GM20000 (cell line): ENCODE results near the gene PLOD1.

Experiments used
- DNase-seq: peaks from one replicate; pipeline ENCODE4 v3.0.0; 2012; ENCODE audit warnings: low spot score
- TF ChIP-seq, protein P1 (sequence below): IDR thresholded peaks from 2 replicates; pipeline ENCODE4 v1.5.1; 2012; ENCODE audit warnings: mild to moderate bottlenecking, control low read depth; ENCODE audit errors: extremely low read depth, missing control alignments

Gene PLOD1

DNA sequence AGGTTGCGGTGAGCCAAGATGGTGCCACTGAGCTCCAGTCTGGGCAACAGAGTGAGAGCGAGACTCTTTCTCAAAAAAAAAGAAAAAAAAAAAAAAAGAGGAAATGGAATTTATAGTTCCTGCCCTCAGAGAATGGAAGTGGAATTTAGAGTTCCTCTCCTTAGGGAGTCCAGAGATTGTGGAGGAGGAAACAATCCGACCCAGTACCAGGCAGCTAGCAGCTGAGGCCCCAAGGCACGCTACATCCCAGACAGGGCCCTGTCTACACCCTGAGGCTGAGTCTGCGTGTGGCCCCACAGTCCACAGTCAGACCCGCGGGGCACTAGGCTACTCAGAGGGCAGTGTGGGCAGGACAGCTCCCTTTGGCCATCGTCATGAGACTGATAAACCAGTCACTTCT lies 43.8 kb downstream of the PLOD1 start:
- TF ChIP-seq, protein P1, sequence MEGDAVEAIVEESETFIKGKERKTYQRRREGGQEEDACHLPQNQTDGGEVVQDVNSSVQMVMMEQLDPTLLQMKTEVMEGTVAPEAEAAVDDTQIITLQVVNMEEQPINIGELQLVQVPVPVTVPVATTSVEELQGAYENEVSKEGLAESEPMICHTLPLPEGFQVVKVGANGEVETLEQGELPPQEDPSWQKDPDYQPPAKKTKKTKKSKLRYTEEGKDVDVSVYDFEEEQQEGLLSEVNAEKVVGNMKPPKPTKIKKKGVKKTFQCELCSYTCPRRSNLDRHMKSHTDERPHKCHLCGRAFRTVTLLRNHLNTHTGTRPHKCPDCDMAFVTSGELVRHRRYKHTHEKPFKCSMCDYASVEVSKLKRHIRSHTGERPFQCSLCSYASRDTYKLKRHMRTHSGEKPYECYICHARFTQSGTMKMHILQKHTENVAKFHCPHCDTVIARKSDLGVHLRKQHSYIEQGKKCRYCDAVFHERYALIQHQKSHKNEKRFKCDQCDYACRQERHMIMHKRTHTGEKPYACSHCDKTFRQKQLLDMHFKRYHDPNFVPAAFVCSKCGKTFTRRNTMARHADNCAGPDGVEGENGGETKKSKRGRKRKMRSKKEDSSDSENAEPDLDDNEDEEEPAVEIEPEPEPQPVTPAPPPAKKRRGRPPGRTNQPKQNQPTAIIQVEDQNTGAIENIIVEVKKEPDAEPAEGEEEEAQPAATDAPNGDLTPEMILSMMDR, result no peak
- no peak for DNase-seq

DNA sequence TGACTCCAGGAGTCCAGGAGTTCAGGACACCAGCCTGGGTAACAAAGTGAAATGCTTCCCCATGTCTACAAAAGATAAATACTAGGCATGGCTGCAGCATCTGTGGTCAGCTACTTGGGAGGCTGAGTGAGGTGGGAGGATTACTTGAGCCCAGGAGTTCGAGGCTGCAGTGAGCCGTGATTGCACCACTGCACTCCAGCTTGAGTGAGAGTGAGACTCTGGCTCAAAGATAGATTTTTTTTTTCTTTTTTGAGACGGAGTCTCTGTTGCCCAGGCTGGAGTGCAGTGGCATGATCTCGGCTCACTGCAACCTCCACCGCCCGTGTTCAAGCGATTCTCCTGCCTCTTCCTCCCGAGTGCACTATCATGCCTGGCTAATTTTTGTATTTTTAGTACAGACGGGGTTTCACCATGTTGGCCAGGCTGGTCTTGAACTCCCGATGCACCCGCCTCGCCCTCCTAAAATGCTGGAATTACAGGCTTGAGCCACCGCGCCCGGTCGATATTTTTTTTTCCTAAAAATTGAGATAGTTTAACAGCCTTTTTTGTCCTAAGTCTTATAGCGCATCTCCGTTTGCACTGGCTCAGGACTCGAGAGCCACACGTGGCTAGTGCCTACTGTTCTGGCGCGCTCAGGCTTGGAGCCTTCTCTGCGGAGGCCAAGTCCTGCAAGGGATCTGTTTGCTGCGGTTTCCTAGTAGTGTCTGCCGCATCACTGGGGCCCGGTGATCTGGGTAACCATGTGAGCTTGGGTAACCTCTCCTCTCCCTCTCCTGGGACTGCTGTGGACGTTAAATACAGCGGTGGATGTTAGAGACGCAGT lies 44.7 kb downstream of the PLOD1 start:
- TF ChIP-seq, protein P1, result no peak
- DNase-seq, result no peak

DNA sequence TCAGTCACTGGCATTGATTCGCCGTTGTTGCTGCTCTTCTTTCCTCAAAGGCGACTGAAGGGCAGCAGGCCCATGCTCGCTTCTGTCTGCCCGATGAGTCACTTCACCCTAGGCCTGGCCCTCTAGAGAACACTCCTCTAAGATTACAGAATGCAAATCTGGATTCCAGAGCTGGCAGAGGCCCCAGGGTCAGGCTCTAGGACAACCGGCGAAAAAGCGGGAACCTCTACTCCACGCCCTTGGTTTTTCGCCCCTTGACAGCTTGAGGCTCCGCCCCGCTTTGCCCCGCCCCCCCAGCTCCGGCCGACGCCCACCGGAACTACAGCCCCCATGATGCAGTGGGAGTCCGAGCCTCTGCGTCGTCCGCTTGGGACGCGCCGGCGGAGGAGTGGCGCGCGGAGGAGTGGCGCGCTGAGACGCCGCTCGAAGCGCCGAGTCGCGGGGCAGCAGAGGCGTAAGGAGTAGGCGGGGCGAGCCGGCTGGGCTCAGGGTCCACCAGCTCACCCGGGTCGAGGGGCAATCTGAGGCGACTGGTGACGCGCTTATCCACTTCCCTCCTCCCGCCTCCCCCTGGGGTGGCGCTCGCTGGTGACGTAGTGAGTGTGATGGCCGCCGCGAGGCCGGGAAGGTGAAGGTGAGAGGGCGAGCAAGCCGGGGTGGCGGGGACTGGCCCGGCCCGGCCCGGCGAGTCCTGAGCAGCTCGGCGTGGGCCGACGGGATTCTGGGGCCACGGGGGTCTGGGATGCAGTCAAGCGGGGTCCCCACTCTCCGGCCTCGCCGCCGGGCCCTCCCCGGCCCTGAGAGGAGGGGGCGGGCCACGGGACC lies 45.5 kb downstream of the PLOD1 start, which contains the start of gene MFN2:
Gene MFN2, plus strand, starts transcription at position 594 of the 825 bp plus-strand sequence. CDS start 8,725 bp downstream, outside the sequence.
- peak; percentile 98 for DNase-seq
- TF ChIP-seq, protein P1, result no peak

DNA sequence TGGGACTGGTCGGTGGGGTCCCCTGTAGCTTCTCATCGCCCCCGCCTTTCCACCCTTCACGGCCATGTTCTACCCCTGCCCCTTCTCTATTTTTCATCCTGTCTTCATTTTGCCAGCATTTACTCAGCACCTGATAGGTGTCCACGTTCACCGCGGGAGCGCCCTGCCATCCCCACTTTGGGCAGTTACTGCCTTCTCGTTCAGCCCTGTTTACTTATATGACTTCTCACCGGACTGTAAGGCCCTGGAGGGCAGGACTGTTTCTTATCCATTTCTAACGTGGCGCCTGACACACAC lies 46.1 kb downstream of the PLOD1 start:
- TF ChIP-seq, protein P1, result no peak
- DNase-seq, result no peak

DNA sequence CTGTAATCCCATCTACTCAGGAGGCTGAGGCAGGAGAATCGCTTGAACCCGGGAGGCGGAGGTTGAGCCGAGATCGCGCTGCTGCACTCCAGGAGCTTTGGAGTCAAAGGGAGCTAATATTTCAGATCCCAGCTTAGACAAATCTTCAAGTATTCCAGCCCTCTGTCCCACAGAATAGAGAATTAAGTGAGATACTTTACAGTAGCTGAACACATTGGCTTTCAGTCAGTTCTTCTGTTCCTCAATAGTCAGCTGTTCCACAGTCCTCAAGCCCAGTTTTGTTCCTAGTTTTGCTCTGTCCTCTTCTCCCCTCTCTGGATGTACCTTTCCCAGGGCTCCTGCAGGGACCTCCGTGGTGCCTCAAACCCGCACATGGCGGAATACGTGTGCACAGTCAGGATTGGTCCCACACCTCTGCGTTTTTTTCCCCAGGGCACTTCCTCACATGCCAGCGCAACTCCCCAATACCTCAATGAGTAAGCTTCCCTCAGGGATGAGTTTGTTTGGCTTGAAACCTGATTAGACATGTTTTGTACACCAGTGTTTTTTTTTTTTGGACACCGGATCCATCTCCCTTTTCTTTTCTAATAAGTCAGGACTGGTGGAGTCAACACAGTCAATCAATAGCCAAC lies 47.0 kb downstream of the PLOD1 start:
- TF ChIP-seq, protein P1, result no peak
- no peak for DNase-seq

DNA sequence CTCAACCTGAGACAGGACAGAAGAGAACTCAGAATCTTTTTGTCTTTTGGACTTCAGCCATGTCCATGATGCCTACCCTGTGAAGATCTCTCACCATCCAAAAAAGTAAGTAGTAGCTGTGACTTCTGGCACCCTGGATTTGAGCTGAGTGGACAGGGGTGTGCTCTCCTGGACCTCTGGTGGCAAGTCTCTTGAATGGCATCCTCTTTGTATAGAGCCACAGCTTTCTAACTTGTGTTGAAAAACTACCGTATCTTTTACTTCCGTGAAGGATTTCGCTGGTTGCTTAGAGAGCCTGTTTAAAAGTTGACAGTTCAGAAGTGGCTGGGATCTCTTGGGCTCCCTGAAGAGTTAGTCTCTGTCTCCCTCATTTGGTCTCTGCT lies 47.5 kb downstream of the PLOD1 start:
- TF ChIP-seq, protein P1, result no peak
- DNase-seq, result no peak

DNA sequence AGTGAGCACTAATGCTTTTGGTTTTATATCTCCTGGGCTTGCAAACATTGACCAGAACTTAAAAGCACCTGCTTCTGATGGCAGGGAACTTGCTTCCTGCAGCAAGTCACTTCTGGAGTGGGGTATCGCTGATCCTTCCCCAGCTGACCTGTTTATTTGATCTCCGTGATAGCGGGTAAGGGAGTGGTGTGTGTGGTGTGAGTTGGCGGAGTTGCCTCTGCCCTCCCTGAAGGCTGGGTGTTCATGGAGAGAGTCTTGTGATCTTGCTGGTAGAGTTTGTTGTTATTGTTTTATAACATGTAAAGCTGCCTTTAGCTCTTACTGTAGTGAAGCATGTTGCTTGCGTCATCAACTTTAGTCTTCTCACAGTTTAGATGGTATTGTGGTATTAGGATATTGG lies 49.6 kb downstream of the PLOD1 start:
- no peak for DNase-seq
- TF ChIP-seq, protein P1, result no peak
